ENCODE results near the gene DYDC1.

DNA sequence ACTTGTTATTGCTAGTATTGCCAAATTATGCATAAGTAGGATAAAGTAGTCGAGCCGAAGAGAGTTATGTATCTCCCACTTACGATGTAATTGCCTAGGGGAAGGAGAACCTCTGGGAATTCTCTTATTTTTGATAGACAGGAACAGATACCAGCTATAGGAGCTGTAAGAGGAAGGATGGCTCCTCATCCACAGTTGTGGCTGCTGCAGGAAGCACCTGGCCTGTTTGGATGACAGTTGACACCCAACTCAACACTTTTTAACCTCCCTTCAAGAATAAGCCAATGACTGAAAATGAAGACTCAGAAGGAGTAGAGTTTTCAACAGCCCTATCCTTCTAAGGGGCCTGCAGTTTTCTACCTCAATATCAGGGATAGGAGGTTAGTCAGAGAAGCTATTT lies 6.3 kb downstream of the DYDC1 start:
- TF ChIP-seq, protein P1, sequence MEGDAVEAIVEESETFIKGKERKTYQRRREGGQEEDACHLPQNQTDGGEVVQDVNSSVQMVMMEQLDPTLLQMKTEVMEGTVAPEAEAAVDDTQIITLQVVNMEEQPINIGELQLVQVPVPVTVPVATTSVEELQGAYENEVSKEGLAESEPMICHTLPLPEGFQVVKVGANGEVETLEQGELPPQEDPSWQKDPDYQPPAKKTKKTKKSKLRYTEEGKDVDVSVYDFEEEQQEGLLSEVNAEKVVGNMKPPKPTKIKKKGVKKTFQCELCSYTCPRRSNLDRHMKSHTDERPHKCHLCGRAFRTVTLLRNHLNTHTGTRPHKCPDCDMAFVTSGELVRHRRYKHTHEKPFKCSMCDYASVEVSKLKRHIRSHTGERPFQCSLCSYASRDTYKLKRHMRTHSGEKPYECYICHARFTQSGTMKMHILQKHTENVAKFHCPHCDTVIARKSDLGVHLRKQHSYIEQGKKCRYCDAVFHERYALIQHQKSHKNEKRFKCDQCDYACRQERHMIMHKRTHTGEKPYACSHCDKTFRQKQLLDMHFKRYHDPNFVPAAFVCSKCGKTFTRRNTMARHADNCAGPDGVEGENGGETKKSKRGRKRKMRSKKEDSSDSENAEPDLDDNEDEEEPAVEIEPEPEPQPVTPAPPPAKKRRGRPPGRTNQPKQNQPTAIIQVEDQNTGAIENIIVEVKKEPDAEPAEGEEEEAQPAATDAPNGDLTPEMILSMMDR (conservative IDR thresholded peaks at IDR 0.05; ENCODE audit: low read length): no peak
- TF ChIP-seq EZH2phosphoT487 (IDR thresholded peaks at IDR 0.05; ENCODE audit: borderline replicate concordance): no peak

Measured in Loucy (cell line).